ACHN (cell line): Measurements from ENCODE around the gene UBE3C.
"Not testable (repeated sequence)": the region's sequence is repeated elsewhere in the genome, so short reads cannot be mapped to it uniquely, and the experiment has no call there.

ENCODE experiments used
- DNase-seq: peaks from one replicate; pipeline ENCODE4 v3.0.0-alpha.2; 2015
- in situ Hi-C: cut with HindIII; loops from 2 replicates; pipeline ENCODE4 v1.10.0; 2017; ENCODE audit warnings: low sequenced_read_pairs, low pct_ligation_motif_present, low pct_unique_long_range_greater_than_20kb

The UBE3C gene

DNA sequence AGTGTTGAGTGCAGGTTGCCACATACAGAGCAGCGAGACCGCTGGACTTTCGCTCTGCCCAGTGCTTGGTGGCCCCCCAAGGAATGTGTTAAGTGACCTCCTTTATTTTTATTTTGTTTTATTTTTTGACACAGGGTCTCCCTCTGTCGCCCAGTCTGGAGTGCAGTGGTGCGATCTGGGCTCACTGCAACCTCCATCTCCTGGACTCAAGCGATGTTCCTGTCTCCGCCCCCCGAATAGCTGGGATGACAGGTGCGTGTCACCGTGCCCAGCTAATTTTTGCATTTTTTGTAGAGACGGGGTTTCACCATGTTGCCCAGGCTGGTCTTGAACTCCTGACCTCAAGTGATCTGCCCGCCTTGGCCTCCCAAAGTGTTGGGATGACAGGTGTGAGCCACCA is 138.8 kb downstream of the UBE3C start:
- DNase-seq, in situ Hi-C loops: not testable (repeated sequence)

GRCh38 chr7:157278167-157278790 is 139.6 kb downstream of the UBE3C start:
- in situ Hi-C loops, result no loop called here
- no peak for DNase-seq

DNA sequence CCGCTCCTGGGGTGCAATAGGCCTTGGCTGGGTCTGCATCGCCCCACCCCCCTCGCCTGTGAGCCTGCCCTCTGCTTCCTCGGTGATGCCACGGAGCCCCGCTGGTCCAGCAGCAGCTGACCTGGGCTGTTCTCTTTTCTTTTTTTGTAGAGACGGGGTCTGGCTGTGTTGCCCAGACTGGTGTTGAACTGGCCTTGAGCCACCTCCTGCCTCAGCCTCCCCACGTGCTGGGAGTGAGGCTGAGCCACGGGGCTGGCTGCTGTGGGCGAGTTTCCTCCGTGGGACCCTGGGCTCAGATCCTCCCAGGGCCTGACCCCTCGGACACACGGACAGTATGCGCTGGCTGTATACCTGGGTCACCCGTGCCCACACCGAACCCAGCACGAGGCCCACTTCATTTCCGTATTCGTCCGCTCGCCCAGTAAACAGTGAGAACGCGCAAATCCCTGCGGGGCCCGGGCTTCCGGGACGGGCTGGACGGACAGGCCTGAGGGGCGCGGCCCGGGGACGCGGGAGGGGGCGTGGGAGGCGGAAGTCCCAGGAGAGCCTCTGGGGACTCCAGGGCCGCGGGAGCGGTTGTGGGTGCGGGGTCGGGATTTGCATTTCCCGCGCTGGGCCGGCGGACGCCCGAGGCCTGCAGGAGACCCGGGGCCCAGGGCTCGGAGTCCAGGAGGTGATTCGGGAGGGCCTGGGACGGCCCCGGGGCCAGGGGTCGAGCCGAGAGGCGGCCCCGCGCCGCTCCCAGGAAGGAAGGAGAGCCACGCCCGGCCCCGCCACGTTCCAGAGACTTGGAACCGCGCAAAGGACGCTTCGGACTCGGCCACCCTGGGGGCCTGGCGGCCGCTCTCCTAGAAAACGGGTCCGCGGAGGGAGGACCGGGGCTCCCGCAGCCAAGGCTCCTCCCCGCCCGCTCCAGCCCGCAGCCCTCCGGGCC is 140.3 kb downstream of the UBE3C start:
- in situ Hi-C loops, result no loop called here
- no peak for DNase-seq

DNA sequence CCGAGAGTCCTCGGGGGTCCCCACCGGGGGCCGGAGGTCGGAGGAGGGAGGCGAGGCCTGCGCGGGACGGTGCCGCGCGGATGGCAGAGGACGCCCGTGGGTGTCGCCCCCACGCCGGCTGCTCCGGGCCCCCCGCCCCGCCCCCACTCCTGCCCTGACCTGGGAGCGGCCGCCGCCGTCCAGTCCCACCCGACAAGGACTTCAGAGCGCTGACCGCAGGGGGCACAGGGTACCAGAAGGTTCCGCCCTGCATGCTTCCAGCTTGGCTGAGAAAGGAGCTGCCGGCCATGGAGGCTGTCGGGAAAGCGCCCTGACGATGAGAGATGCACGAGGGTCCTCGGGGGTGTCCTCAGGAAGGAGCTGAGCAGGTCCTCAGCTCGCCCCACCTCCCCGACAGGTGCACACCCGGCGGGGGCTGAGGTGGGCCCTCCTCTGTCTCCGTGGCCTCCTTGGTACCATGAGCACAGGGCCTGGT is 141.1 kb downstream of the UBE3C start:
- in situ Hi-C loops, result no loop called here
- no peak for DNase-seq

- in situ Hi-C loops, result no loop called here
- DNase-seq, result no peak
Measured at GRCh38 chr7:157280216-157280841, 141.6 kb downstream of the UBE3C start.

GRCh38 chr7:157281221-157281998 is 142.7 kb downstream of the UBE3C start:
- no peak for DNase-seq
- in situ Hi-C loops, result no loop called here

GRCh38 chr7:157282141-157282801 is 143.5 kb downstream of the UBE3C start:
- in situ Hi-C loops, result no loop called here
- DNase-seq, result no peak

DNA sequence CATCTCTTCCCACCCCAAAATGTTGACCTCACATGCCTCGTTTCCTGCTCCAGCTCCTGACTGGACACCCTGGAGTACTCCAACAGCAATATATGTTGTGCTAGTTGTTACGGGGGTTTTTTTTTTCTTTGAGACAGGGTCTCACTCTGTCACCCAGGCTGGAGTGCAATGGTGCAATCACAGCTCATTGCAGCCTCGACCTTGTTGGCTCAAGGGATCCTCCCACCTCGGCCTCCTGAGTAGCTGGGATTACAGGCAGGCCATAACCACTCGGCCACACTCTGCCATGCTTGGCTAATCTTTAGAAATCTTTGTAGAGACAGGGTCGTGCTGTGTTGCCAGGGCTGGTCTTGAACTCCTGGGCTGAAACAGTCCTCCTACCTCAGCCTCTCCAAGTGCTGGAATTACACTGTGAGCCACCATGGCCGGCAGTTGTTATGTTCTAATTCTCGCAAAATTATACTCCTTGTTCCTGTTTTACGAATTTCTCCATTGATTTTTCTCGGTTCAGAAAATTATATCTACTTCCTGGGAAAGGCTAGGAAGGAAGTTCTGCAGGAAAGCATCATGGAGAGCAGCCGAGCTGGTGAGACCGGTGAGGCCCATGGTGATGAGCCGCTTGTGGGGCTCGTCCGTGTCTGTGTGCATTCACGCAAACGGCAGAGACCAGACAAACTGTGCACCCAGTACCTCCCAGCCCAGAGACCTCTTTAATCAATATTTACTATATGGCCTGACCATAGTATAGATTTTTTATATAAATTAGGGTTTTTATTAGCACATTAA is 145.7 kb downstream of the UBE3C start:
- no peak for DNase-seq
- in situ Hi-C loops, result no loop called here

- in situ Hi-C loops, result no loop called here
- DNase-seq, result no peak
Measured at GRCh38 chr7:157291404-157292080, 152.8 kb downstream of the UBE3C start.

GRCh38 chr7:157292258-157292657 is 153.5 kb downstream of the UBE3C start:
- no peak for DNase-seq
- in situ Hi-C loops, result no loop called here

GRCh38 chr7:157292770-157293412 is 154.2 kb downstream of the UBE3C start:
- in situ Hi-C loops, result no loop called here
- no peak for DNase-seq

- in situ Hi-C loops, result no loop called here
- no peak for DNase-seq
Measured at GRCh38 chr7:157293413-157293788, 154.7 kb downstream of the UBE3C start.

DNA sequence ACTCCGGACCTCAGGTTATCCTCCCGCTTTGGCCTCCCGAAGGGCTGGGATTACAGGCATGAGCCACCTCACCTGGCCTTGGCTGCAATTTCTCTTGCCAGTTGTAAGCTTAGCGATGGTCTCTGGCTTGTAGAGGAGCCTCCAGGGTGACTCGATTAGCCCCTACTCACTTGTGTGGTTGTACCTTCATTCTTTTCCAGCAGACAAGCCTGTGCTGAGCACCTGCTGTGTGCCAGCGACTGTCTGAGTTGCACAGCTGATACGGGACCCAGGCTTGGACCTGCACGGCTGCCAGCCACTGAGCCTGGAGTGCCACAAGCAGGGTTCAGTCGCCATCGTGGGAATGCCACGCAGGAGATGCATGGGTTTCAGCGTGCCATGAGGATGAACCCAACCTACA is 156.0 kb downstream of the UBE3C start:
- in situ Hi-C loops, result no loop called here

GRCh38 chr7:157295338-157295737 is 156.6 kb downstream of the UBE3C start:
- no peak for DNase-seq
- in situ Hi-C loops, result no loop called here

More for the DNA sequence above, 156.0 kb downstream of the UBE3C start:
- DNase-seq, result no peak

- in situ Hi-C loops, result no loop called here
- DNase-seq, result no peak
Measured at GRCh38 chr7:157297185-157297584, 158.5 kb downstream of the UBE3C start.

DNA sequence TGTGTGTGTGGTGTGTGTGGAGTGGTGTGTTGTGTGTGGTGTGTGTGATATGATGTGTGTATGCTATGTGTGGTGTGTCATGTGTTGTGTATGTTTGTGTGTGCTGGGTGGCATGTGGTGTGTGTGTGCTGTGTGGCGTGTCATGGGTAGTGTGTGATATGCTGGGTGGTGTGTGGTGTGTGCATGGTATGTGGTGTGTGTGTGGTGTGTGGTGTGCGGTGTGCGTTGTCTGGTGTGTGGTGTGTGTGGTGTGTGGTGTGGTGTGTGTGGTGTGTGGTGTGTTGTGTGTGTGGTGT is 160.5 kb downstream of the UBE3C start:
- in situ Hi-C loops, result no loop called here

More for the DNA sequence above, 160.5 kb downstream of the UBE3C start:
- DNase-seq, result no peak
